GM12878 (cell line): ENCODE data around the gene RAB15. TPM values are rescaled to one million over a fixed set of nuclear protein-coding genes. Genes with fewer than 3 reads are reported as not detected.

Experiments used
- BCL11A ChIP-seq: IDR thresholded peaks from 2 replicates; pipeline ENCODE4 v1.6.1; 2011; ENCODE audit warnings: low read depth, low read length
- BRCA1 ChIP-seq: IDR thresholded peaks from 2 replicates; pipeline ENCODE4 v1.6.1; 2011; ENCODE audit warnings: low read depth, low read length, improper control_type of control experiment
- CBX5 ChIP-seq: sonication (generic); IDR thresholded peaks from 2 replicates; pipeline ENCODE4 v1.6.1; 2016; ENCODE audit warnings: low read depth, moderate library complexity, mild to moderate bottlenecking, inconsistent platforms
- CREM ChIP-seq: IDR thresholded peaks from 2 replicates; pipeline ENCODE4 v1.6.1; 2014; ENCODE audit warnings: antibody characterized with exemption, low read depth
- DPF2 ChIP-seq: fragments of 450-650 bp; IDR thresholded peaks from 2 replicates; pipeline ENCODE4 v1.6.1; 2017; ENCODE audit warnings: mild to moderate bottlenecking
- EED ChIP-seq: sonication (generic); IDR thresholded peaks from 2 replicates; pipeline ENCODE4 v1.6.1; 2016; ENCODE audit warnings: antibody characterized with exemption, low read depth
- IRF3 ChIP-seq: fragments of 450-650 bp; IDR thresholded peaks from 2 replicates; pipeline ENCODE4 v1.6.1; 2014; ENCODE audit warnings: mild to moderate bottlenecking
- JUNB ChIP-seq: IDR thresholded peaks from 2 replicates; pipeline ENCODE4 v1.6.1; 2016; ENCODE audit warnings: antibody characterized with exemption, mild to moderate bottlenecking
- KDM1A ChIP-seq: fragments of 200-600 bp; sonication (generic); IDR thresholded peaks from 2 replicates; pipeline ENCODE4 v1.6.1; 2016; ENCODE audit warnings: borderline replicate concordance
- MXI1 ChIP-seq: fragments of 150-350 bp; IDR thresholded peaks from 2 replicates; pipeline ENCODE4 v1.6.1; 2011; ENCODE audit warnings: low read depth, mild to moderate bottlenecking, inconsistent platforms, low read length, improper control_type of control experiment
- NR2C2 ChIP-seq: IDR thresholded peaks from 2 replicates; pipeline ENCODE4 v1.6.1; 2011; ENCODE audit warnings: borderline replicate concordance, low read depth; ENCODE audit not compliant: control insufficient read depth, insufficient read length
- PML ChIP-seq: IDR thresholded peaks from 2 replicates; pipeline ENCODE4 v1.6.1; 2012; ENCODE audit warnings: low read length, inconsistent platforms
- RAD51 ChIP-seq: fragments of 450-650 bp; IDR thresholded peaks from 2 replicates; pipeline ENCODE4 v1.6.1; 2016; ENCODE audit warnings: moderate library complexity, mild to moderate bottlenecking, inconsistent platforms
- RBBP5 ChIP-seq: fragments of 200-600 bp; sonication (generic); conservative IDR thresholded peaks from 2 replicates; pipeline ENCODE4 v1.6.1; 2016
- REST ChIP-seq: IDR thresholded peaks from 2 replicates; pipeline ENCODE4 v1.6.1; 2012; ENCODE audit warnings: mild to moderate bottlenecking, low read depth, low read length
- RFX5 ChIP-seq: IDR thresholded peaks from 2 replicates; pipeline ENCODE4 v1.6.1; 2011; ENCODE audit warnings: low read depth, low read length, improper control_type of control experiment
- SKIL ChIP-seq: fragments of 450-650 bp; IDR thresholded peaks from 2 replicates; pipeline ENCODE4 v1.6.1; 2017; ENCODE audit warnings: mild to moderate bottlenecking, low read depth, inconsistent platforms; ENCODE audit not compliant: poor library complexity, severe bottlenecking
- SRF ChIP-seq, 2 experiments: IDR thresholded peaks; 2 replicates each; pipeline ENCODE4 v1.6.1; 2011; ENCODE audit warnings: low read depth in 2 of 2, low read length in 2 of 2, mild to moderate bottlenecking in 1 of 2, moderate library complexity in 1 of 2
- YBX1 ChIP-seq: fragments of 450-650 bp; IDR thresholded peaks from 2 replicates; pipeline ENCODE4 v1.6.1; 2016; ENCODE audit warnings: antibody characterized with exemption
- ZBTB11 ChIP-seq: fragments of 450-650 bp; formaldehyde crosslinking; IDR thresholded peaks from 2 replicates; pipeline ENCODE4 v1.5.0; 2022; ENCODE audit warnings: mild to moderate bottlenecking, missing genetic modification characterization
- ZNF207 ChIP-seq: fragments of 450-650 bp; IDR thresholded peaks from 2 replicates; pipeline ENCODE4 v1.6.1; 2014; ENCODE audit warnings: antibody characterized with exemption, mild to moderate bottlenecking, borderline replicate concordance
- ZNF24 ChIP-seq: fragments of 450-650 bp; IDR thresholded peaks from 2 replicates; pipeline ENCODE4 v1.6.1; 2017; ENCODE audit warnings: antibody characterized with exemption, mild to moderate bottlenecking
- polyA plus RNA-seq, 11 experiments: library from polyadenylated mRNA; depleted of rRNA in 4 of 11; unstranded in 6 of 11; stranded (reverse) in 5 of 11; fragments of >200 nt; fragmentation: Nextera tagmentation in 4 of 11; fragmentation: Illumina TruSeq in 1 of 11; extraction: Ambion mirVana in 4 of 11; extraction: Trizol in 1 of 11; gene quantifications; 1 replicate in 1 of 11; 2 replicates in 10 of 11; pipeline versions ENCODE4 v1.2.1 to v1.2.3, GENCODE V29; 2011 to 2016; ENCODE audit warnings: inconsistent platforms in 2 of 11, missing spikeins in 2 of 11, low read depth in 1 of 11
- total RNA-seq, 4 experiments: library from RNA; depleted of rRNA in 3 of 4; stranded (reverse); fragments of >200 nt in 3 of 4; fragmentation: Illumina TruSeq in 1 of 4; extraction: Trizol in 1 of 4; gene quantifications; 2 replicates each; pipeline versions ENCODE4 v1.2.1 to v1.2.3, GENCODE V29; 2013 to 2021

Gene RAB15
- total and polyA plus RNA-seq, 10 of the 15 experiments (the other 5 are each of a cell fraction or from before 2014, with no cell fraction given): 0.32 to 3.9 (median 2.1) TPM

- TF ChIP-seq RAD51 (no peak), DPF2 (0 out of 2 replicates have a peak, but pooled peaks have one; percentile 43), ZNF207 (peak; percentile 69), SRF (IDR thresholded peaks at IDR 0.05; ENCODE audit: low read depth in 2 of 2, low read length in 2 of 2) (no peak), IRF3 (no peak; the same call in 1 of the 2 replicates), CBX5 (no peak), EED (peak; percentile 67), REST (no peak), KDM1A (no peak), JUNB (no peak), PML (peak; percentile 46; the same call in 1 of the 2 replicates), BRCA1 (no peak), BCL11A (no peak), YBX1 (no peak), ZNF24 (0 out of 2 replicates have a peak, but pooled peaks have one; percentile 30), RBBP5 (no peak), SKIL (peak; percentile 49), NR2C2 (no peak), CREM (peak; percentile 69), RFX5 (no peak), ZBTB11 (no peak), MXI1 (peak; percentile 82)
These were observed 14.7 kb upstream of the RAB15 start, which contains the start of gene FNTB (continued) for GRCh38 chr14:64986648-64987437.
